ENCODE measurements around the gene C19orf44. TPM values are rescaled to one million over a fixed set of nuclear protein-coding genes. Genes with fewer than 3 reads are reported as not detected.

The C19orf44 gene
- total RNA-seq, 3 donors from 2014 or later = 5.9 to 11.1 (median 6.4) TPM

DNA sequence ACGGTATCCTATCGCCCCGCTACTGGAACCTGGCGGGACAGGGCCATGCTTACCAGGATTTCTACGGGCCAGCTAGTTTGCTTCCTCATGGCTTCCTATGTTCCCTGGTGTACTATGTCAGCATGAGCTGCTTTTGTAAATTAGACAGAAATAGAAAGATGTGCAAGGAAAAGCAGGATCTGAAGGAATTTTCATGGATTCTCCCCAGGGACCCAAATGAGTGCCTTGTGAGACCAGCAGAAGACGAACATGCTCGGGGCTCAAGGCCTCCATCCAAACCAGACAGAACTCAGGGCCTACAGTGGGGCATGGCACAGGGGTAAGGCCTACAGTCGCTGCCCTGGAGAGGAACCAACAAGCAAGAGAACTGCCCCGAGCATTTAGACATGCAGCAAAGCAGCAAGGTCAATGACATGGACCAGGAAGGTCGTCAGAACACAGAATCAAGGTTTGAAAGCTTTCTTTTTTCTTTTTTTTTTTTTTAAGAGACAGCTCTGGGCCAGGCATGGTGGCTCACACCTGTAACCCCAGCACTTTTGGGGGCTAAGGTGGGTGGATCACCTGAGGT, 41.8 kb upstream of the C19orf44 start:
- H3K27ac ChIP-seq = peak overlapping the region in 1 of 2 donors; percentile 40
- H3K9me3 ChIP-seq = no peaks in the 10 kb centered on the region
- no peaks in the 10 kb centered on the region for H3K27me3 ChIP-seq
- no peak for DNase-seq (ENCODE audit: low spot score in 2 of 2)
- H3K4me3 ChIP-seq = no peak overlapping the region
- peaks cover 8 to 9% of the 10 kb centered on the region in 2 donors for H3K4me1 ChIP-seq
- no peaks in the 10 kb centered on the region for H3K36me3 ChIP-seq
- TF ChIP-seq, protein P1, sequence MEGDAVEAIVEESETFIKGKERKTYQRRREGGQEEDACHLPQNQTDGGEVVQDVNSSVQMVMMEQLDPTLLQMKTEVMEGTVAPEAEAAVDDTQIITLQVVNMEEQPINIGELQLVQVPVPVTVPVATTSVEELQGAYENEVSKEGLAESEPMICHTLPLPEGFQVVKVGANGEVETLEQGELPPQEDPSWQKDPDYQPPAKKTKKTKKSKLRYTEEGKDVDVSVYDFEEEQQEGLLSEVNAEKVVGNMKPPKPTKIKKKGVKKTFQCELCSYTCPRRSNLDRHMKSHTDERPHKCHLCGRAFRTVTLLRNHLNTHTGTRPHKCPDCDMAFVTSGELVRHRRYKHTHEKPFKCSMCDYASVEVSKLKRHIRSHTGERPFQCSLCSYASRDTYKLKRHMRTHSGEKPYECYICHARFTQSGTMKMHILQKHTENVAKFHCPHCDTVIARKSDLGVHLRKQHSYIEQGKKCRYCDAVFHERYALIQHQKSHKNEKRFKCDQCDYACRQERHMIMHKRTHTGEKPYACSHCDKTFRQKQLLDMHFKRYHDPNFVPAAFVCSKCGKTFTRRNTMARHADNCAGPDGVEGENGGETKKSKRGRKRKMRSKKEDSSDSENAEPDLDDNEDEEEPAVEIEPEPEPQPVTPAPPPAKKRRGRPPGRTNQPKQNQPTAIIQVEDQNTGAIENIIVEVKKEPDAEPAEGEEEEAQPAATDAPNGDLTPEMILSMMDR (IDR thresholded peaks at IDR 0.05) = no peak
- TF ChIP-seq POLR2AphosphoS5 (IDR thresholded peaks at IDR 0.05) = no peak
- no peak for TF ChIP-seq POLR2A (IDR thresholded peaks at IDR 0.05)
- intact Hi-C loops (cut with DNase I; ENCODE audit: low total_unique reads) = no loop called here

DNA sequence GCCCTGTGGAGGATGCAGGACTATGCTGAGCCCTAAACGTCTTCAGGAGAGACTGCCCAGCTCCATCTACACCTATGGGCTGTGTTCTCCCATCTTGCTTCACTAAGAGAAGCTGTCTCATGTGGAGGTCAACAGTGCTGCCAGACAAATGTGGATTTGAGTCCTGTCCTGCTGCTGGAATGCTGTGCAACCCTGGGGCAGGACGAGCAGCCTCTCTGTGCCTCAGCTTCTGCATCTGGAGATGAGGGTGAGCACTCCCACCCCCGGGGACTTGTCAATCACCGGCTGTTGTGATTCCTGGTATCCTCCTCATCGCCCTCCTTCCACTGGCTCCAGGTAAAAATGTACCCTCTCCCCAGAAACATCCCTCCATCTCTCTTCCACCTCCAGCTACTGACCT, 40.7 kb upstream of the C19orf44 start:
- TF ChIP-seq POLR2AphosphoS5 (IDR thresholded peaks at IDR 0.05) (no peak), POLR2A (IDR thresholded peaks at IDR 0.05) (no peak)
- TF ChIP-seq, protein P1 (IDR thresholded peaks at IDR 0.05) = no peak
- intact Hi-C loops (cut with DNase I; ENCODE audit: low total_unique reads) = no loop called here
- H3K4me1 ChIP-seq = peaks cover 8 to 9% of the 10 kb centered on the region in 2 donors
- H3K36me3 ChIP-seq = no peaks in the 10 kb centered on the region
- DNase-seq (ENCODE audit: low spot score in 2 of 2) = no peak
- H3K9me3 ChIP-seq = no peaks in the 10 kb centered on the region
- H3K27me3 ChIP-seq = no peaks in the 10 kb centered on the region
- H3K4me3 ChIP-seq = no peak overlapping the region
- no peak overlapping the region for H3K27ac ChIP-seq

DNA sequence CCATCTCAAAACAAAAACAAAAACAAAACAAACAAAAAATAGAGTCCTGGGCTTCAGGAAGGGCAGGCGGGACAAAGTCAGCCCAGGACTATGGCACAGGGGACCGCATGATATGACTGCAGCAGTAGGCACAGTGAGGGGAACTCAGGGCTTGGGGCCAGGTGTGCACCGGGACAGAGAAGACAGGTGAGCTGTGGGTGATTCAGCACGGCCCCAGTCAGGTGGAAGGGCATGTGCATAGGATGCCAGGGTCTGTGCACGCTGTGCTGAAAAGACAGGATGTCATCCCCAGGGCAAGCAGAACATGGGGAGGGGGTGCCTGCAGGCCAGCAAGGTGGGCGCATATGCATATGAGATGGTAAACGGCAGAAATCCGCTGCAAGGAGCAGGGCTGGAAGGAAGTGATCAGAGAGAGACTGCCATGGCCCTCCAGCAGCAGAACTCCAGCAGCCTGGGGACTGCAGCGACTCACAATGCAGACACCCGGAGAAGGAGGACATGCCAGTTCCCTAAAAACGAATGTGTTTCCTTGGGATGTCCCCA, 39.5 kb upstream of the C19orf44 start:
- Histone ChIP-seq H3K4me1 (peaks cover 8 to 9% of the 10 kb centered on the region in 2 donors), H3K27me3 (no peaks in the 10 kb centered on the region), H3K27ac (peak overlapping the region in 1 of 2 donors; percentile 67), H3K9me3 (no peaks in the 10 kb centered on the region), H3K4me3 (peak overlapping the region in 1 of 3 donors; percentile 53), H3K36me3 (no peaks in the 10 kb centered on the region)
- TF ChIP-seq POLR2AphosphoS5 (IDR thresholded peaks at IDR 0.05) = no peak
- TF ChIP-seq POLR2A (IDR thresholded peaks at IDR 0.05) = no peak
- TF ChIP-seq, protein P1 (IDR thresholded peaks at IDR 0.05) = no peak
- DNase-seq (ENCODE audit: low spot score in 2 of 2) = no peak
- intact Hi-C loops (cut with DNase I; ENCODE audit: low total_unique reads) = no loop called here

DNA sequence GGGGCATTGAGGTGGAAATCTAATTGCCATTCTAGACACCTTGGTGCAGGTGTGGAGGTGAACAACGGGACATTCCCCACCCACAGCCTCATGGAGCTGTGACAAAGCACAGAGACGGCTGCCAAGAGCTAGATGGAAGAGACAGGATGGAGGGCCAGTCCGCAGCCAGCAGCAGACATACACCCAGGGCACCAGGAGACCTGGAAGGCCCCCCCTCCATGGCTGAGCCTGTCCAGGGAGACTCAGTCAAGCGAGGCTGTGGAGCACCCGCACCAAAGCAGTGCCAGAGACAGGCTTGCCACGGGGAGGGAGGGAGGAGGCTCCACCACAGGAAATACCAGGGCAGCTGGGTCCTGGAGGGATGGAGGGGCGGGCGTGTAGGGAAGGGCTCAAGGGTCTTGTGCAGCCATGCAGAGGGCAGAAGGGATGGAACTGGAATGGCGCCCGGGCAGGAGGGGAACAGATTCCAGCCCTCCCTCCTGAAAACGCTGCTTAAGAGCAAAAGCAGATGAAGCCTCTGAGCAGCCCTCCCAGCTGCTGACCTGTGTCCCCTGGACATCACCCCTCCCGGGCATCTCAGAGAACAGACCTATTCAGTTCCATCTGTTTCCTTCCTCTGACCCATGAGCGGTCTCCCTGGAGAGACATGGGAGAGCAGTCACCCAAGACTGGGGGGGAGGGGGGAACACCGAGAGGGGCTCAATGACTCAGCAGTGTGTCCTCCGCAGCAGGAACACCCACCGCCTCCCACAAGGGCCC, 38.8 kb upstream of the C19orf44 start:
- H3K36me3 ChIP-seq = no peaks in the 10 kb centered on the region
- no peaks in the 10 kb centered on the region for H3K9me3 ChIP-seq
- TF ChIP-seq POLR2A (IDR thresholded peaks at IDR 0.05) (no peak), POLR2AphosphoS5 (IDR thresholded peaks at IDR 0.05) (no peak)
- TF ChIP-seq, protein P1 (IDR thresholded peaks at IDR 0.05) = no peak
- peak overlapping the region; percentile 42 to 67 for H3K27ac ChIP-seq
- H3K4me1 ChIP-seq = peaks cover 8 to 9% of the 10 kb centered on the region in 2 donors
- peak overlapping the region in 2 of 3 donors; percentile 6 to 53 for H3K4me3 ChIP-seq
- DNase-seq (ENCODE audit: low spot score in 2 of 2) = no peak
- intact Hi-C loops (cut with DNase I; ENCODE audit: low total_unique reads) = no loop called here
- H3K27me3 ChIP-seq = no peaks in the 10 kb centered on the region

DNA sequence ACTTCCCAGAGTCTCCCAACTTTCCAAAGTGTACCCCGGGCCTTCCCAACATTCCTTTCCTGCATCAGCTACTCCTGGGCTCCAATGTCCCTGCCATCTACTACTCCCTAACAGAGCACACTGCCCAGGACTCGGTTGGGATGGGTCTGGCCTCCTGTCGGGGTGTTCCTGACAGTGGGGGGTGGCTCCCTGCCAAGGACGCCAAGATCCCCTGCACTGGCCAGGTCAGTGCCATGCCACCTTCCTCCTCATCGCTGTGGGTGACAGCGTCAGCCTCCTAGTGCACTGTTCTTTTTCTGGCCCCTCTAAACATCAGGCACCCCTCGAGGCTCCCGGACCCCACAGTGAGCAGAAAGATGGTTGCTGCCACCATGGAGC, 38.3 kb upstream of the C19orf44 start:
- no peak for DNase-seq (ENCODE audit: low spot score in 2 of 2)
- Histone ChIP-seq H3K36me3 (no peaks in the 10 kb centered on the region), H3K27ac (peak overlapping the region; percentile 42 to 67), H3K4me1 (peaks cover 8 to 9% of the 10 kb centered on the region in 2 donors), H3K4me3 (peak overlapping the region in 1 of 3 donors; percentile 53), H3K9me3 (no peaks in the 10 kb centered on the region), H3K27me3 (no peaks in the 10 kb centered on the region)
- intact Hi-C loops (cut with DNase I; ENCODE audit: low total_unique reads) = no loop called here
- TF ChIP-seq, protein P1 (IDR thresholded peaks at IDR 0.05) = no peak
- TF ChIP-seq POLR2AphosphoS5 (IDR thresholded peaks at IDR 0.05) = no peak
- TF ChIP-seq POLR2A (IDR thresholded peaks at IDR 0.05) = no peak

Data from breast epithelium (tissue), 4 donors.